ENCODE results near the gene MAGEB17. TPM values are rescaled to one million over a fixed set of nuclear protein-coding genes. Genes with fewer than 3 reads are reported as not detected.

The MAGEB17 gene
- total RNA-seq, 1 donor from 2014 or later = not detected

DNA sequence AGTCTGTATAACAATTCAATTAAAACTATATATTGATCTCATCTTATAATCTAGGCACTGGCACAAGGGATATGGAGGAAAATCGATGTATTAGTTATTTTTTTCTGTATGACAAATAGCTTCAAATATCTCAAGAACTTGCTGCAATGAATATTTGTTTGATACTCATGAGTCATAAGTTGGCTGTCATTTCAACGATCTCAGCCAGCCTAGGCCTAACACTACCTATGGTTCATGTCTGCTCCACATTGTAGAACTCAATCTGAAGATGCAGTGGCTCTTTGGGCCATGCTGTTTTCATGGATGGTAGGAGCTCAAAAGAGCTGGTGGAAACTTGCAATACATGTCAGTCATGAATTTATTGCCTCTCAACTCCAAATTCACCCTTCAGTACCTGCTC is 44.7 kb downstream of the MAGEB17 start:
- intact Hi-C loops (cut with DNase I) = no loop called here
- H3K4me1 ChIP-seq = no peaks in the 10 kb centered on the region

DNA sequence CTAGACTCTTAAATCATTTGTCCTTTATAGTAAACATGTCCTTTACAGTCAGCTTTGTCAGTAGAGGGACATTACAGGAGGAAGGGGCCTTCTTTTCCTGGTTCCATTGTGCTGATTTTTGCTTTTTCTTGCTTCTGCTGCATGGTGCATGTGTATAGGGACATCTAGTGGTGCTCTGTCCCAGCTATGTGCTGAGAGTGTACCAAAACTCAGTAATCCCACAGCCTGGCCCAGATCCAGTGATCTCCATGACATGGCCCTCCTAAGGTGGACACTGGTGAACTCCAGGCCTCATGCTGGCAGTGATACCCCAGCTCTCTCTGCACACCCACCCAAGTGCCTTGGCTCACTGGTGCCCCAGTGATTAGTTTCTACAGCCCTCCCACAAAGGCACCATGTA is 45.2 kb downstream of the MAGEB17 start:
- no peak for DNase-seq (ENCODE audit: extremely low spot score in 2 of 2)
- H3K4me1 ChIP-seq = no peaks in the 10 kb centered on the region
- intact Hi-C loops (cut with DNase I) = no loop called here

More for the DNA sequence above, 44.7 kb downstream of the MAGEB17 start:
- no peak for DNase-seq (ENCODE audit: extremely low spot score in 2 of 2)
- Histone ChIP-seq H3K27me3 (no peaks in the 10 kb centered on the region), H3K4me3 (no peak overlapping the region), H3K9me3 (no peaks in the 10 kb centered on the region), H3K36me3 (no peaks in the 10 kb centered on the region), H3K27ac (no peak overlapping the region)
- TF ChIP-seq POLR2AphosphoS5 (IDR thresholded peaks at IDR 0.05; ENCODE audit: insufficient read depth in 1 of 2, low read depth in 1 of 2) = no peak

DNA sequence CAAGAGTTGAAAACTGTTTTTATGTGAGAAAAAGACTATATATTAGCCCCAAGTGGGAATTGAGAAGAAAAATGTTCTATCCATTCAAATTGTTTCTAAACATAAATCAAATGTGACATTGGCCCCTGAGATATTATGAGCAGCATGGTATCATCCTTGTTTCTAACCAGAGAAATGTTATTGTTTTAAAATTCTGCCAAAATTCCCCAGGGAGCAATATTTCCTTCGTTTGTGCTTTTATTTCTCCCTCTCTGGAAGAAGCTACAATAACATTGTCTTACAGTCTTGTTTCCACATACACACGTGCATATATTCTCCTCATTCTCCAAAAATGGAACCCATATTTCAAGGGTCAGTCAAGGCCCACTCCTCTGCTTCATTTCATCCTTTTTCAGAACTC is 46.7 kb downstream of the MAGEB17 start:
- H3K4me3 ChIP-seq = no peak overlapping the region
- no peak overlapping the region for H3K27ac ChIP-seq
- no peaks in the 10 kb centered on the region for H3K36me3 ChIP-seq
- no peaks in the 10 kb centered on the region for H3K4me1 ChIP-seq
- no peaks in the 10 kb centered on the region for H3K9me3 ChIP-seq
- TF ChIP-seq POLR2A (IDR thresholded peaks at IDR 0.05) (no peak), POLR2AphosphoS5 (IDR thresholded peaks at IDR 0.05; ENCODE audit: insufficient read depth in 1 of 2, low read depth in 1 of 2) (no peak)
- TF ChIP-seq, protein P1, sequence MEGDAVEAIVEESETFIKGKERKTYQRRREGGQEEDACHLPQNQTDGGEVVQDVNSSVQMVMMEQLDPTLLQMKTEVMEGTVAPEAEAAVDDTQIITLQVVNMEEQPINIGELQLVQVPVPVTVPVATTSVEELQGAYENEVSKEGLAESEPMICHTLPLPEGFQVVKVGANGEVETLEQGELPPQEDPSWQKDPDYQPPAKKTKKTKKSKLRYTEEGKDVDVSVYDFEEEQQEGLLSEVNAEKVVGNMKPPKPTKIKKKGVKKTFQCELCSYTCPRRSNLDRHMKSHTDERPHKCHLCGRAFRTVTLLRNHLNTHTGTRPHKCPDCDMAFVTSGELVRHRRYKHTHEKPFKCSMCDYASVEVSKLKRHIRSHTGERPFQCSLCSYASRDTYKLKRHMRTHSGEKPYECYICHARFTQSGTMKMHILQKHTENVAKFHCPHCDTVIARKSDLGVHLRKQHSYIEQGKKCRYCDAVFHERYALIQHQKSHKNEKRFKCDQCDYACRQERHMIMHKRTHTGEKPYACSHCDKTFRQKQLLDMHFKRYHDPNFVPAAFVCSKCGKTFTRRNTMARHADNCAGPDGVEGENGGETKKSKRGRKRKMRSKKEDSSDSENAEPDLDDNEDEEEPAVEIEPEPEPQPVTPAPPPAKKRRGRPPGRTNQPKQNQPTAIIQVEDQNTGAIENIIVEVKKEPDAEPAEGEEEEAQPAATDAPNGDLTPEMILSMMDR (IDR thresholded peaks at IDR 0.05) = no peak
- no peaks in the 10 kb centered on the region for H3K27me3 ChIP-seq
- no peak for DNase-seq (ENCODE audit: extremely low spot score in 2 of 2)
- intact Hi-C loops (cut with DNase I) = no loop called here

More for the DNA sequence above, 45.2 kb downstream of the MAGEB17 start:
- TF ChIP-seq POLR2AphosphoS5 (IDR thresholded peaks at IDR 0.05; ENCODE audit: insufficient read depth in 1 of 2, low read depth in 1 of 2) (no peak), POLR2A (IDR thresholded peaks at IDR 0.05) (no peak)
- TF ChIP-seq, protein P1 (IDR thresholded peaks at IDR 0.05) = no peak
- Histone ChIP-seq H3K27ac (no peak overlapping the region), H3K4me3 (no peak overlapping the region), H3K36me3 (no peaks in the 10 kb centered on the region), H3K27me3 (no peaks in the 10 kb centered on the region), H3K9me3 (no peaks in the 10 kb centered on the region)

DNA sequence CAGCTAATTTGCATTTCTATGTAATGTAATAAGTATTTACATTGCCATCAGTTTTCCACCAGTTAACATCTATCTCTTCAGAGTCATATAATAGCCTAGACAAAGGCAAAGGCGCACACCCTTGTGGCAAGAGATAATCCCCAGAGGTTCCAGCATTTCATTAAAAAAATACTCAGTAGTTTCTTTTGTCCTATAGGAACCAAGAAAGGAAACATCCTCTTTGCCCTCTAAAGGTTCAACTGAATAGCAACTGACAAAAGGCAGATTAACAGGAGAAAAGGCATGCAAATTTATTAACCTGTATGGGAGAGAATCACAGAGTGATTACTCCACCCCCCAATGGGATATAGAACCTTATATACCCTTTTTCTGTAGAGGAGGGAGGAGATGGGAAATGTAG is 48.4 kb downstream of the MAGEB17 start:
- H3K4me3 ChIP-seq = no peak overlapping the region
- H3K36me3 ChIP-seq = no peaks in the 10 kb centered on the region
- no peak overlapping the region for H3K27ac ChIP-seq
- DNase-seq (ENCODE audit: extremely low spot score in 2 of 2) = no peak
- no peak for TF ChIP-seq POLR2AphosphoS5 (IDR thresholded peaks at IDR 0.05; ENCODE audit: insufficient read depth in 1 of 2, low read depth in 1 of 2)
- TF ChIP-seq, protein P1 (IDR thresholded peaks at IDR 0.05) = no peak
- TF ChIP-seq POLR2A (IDR thresholded peaks at IDR 0.05) = no peak
- intact Hi-C loops (cut with DNase I) = no loop called here
- H3K4me1 ChIP-seq = no peaks in the 10 kb centered on the region
- no peaks in the 10 kb centered on the region for H3K9me3 ChIP-seq
- no peaks in the 10 kb centered on the region for H3K27me3 ChIP-seq

Other genes starting within 250 kb of the MAGEB17 start
- gene GRPR, start 43.9 kb upstream of the MAGEB17 start, total RNA-seq = not detected

Data from vagina (tissue), 2 donors.